HCT116 (cell line): Measurements from ENCODE around the gene BTNL3. TPM values are rescaled to one million over a fixed set of nuclear protein-coding genes. Genes with fewer than 3 reads are reported as not detected.

Experiments used
- microRNA-seq: library from miRNA; unstranded; fragments of <30 nt; microRNA quantifications from one replicate; pipeline ENCODE4, GENCODE V29; 2016; ENCODE audit warnings: borderline number of aligned reads
- total RNA-seq: library from RNA; stranded (reverse); gene quantifications from one replicate; pipeline ENCODE4 v1.2.1, GENCODE V29; 2021; ENCODE audit not compliant: unreplicated experiment

Gene BTNL3
- total RNA-seq, 1 experiment from 2014 or later, result not detected

Small RNA genes lying within 50 kb of the gene (microRNA-seq; reads per million reads assigned to microRNA genes)
- not detected for gene MIR8089

Other genes with a start within 250 kb of the BTNL3 start
- not detected for gene OR2Y1, start 248.8 kb upstream of the BTNL3 start, total RNA-seq
- gene MGAT1, start 186.0 kb upstream of the BTNL3 start, total RNA-seq, result 53.0 TPM
- 30.7 TPM for gene ZFP62, start 127.6 kb upstream of the BTNL3 start, total RNA-seq
- gene BTNL8, start 89.7 kb upstream of the BTNL3 start, total RNA-seq, result not detected
- 11.7 TPM for gene BTNL9, start 51.4 kb downstream of the BTNL3 start, total RNA-seq
- gene OR2V1, start 142.3 kb downstream of the BTNL3 start, total RNA-seq, result not detected
- gene OR2V2, start 158.7 kb downstream of the BTNL3 start, total RNA-seq, result not detected
- gene TRIM7, start 216.3 kb downstream of the BTNL3 start, total RNA-seq, result 30.2 TPM
- 51.8 TPM for gene TRIM41, start 234.4 kb downstream of the BTNL3 start, total RNA-seq